PC-9 (cell line): ENCODE data around the gene MT1HL1.

ENCODE experiments used
- EZH2 ChIP-seq: fragments of 200-600 bp; sonication (generic); IDR thresholded peaks from 2 replicates; pipeline ENCODE4 v1.8.0; 2017; ENCODE audit warnings: antibody characterized with exemption, low read depth
- TF ChIP-seq, protein P1 (sequence below): fragments of 200-600 bp; sonication (generic); conservative IDR thresholded peaks from 2 replicates; pipeline ENCODE4 v1.6.1; 2017; ENCODE audit warnings: mixed run types, antibody characterized with exemption, mild to moderate bottlenecking, moderate library complexity

DNA sequence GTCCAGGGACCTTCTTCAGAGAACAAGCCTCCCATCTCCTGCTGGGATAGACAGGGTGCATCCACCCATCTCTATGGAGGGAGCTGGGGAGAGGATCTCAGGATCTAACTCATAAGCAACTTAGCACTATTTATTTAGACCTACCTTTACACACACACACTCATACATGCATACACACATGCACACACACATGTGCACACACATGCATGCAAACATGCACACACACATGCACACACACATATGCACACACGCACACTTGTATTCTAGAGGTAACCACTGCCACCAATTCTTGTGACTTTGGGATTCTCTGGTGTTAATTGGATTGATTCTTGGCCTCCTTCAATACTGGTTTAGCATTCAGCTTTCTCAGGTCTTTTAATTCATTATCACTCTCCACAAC is 9.8 kb downstream of the MT1HL1 start:
- TF ChIP-seq, protein P1, sequence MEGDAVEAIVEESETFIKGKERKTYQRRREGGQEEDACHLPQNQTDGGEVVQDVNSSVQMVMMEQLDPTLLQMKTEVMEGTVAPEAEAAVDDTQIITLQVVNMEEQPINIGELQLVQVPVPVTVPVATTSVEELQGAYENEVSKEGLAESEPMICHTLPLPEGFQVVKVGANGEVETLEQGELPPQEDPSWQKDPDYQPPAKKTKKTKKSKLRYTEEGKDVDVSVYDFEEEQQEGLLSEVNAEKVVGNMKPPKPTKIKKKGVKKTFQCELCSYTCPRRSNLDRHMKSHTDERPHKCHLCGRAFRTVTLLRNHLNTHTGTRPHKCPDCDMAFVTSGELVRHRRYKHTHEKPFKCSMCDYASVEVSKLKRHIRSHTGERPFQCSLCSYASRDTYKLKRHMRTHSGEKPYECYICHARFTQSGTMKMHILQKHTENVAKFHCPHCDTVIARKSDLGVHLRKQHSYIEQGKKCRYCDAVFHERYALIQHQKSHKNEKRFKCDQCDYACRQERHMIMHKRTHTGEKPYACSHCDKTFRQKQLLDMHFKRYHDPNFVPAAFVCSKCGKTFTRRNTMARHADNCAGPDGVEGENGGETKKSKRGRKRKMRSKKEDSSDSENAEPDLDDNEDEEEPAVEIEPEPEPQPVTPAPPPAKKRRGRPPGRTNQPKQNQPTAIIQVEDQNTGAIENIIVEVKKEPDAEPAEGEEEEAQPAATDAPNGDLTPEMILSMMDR = no peak
- TF ChIP-seq EZH2 = no peak
